NCI-H128 (cell line): ENCODE data around the gene PCIF1.

Experiments
- DNase-seq: peaks from one replicate; lab custom pipeline; 2025; ENCODE audit not compliant: unreplicated experiment; lab: John Stamatoyannopoulos, UW

PCIF1 gene

GRCh38 chr20:45904583-45905504 lies 29.6 kb upstream of the PCIF1 start:
- no peak for DNase-seq

GRCh38 chr20:45905505-45906079 lies 28.9 kb upstream of the PCIF1 start:
- no peak for DNase-seq

- no peak for DNase-seq
Observed at GRCh38 chr20:45907219-45907948, 27.1 kb upstream of the PCIF1 start.

GRCh38 chr20:45908084-45908483 lies 26.4 kb upstream of the PCIF1 start:
- no peak for DNase-seq

- no peak for DNase-seq
Observed at GRCh38 chr20:45909336-45909808, 25.1 kb upstream of the PCIF1 start.

- no peak for DNase-seq
Observed at GRCh38 chr20:45909817-45910669, 24.4 kb upstream of the PCIF1 start.

GRCh38 chr20:45910670-45911485 lies 23.6 kb upstream of the PCIF1 start:
- no peak for DNase-seq

- DNase-seq = no peak
Observed at GRCh38 chr20:45911486-45912343, 22.8 kb upstream of the PCIF1 start, which contains the start of gene PLTP. PLTP (minus strand) TSS chr20:45912155; CDS start chr20:45911452, 703 bp downstream.

- DNase-seq = no peak
Observed at GRCh38 chr20:45912344-45912682, 22.2 kb upstream of the PCIF1 start.

- DNase-seq = no peak
Observed at GRCh38 chr20:45913116-45913515, 21.4 kb upstream of the PCIF1 start.

- DNase-seq = no peak
Observed at GRCh38 chr20:45917790-45918141, 16.7 kb upstream of the PCIF1 start.

- DNase-seq = no peak
Observed at GRCh38 chr20:45918182-45918737, 16.2 kb upstream of the PCIF1 start.

- DNase-seq = no peak
Observed at GRCh38 chr20:45918779-45919537, 15.5 kb upstream of the PCIF1 start.

GRCh38 chr20:45919542-45920399 lies 14.7 kb upstream of the PCIF1 start:
- no peak for DNase-seq

- DNase-seq = no peak
Observed at GRCh38 chr20:45920462-45921336, 13.8 kb upstream of the PCIF1 start.
